Esophagus muscularis mucosa (tissue), 4 donors: ENCODE results near the gene CCDC141.
"Not testable (repeated sequence)": the region's sequence is repeated elsewhere in the genome, so short reads cannot be mapped to it uniquely, and the experiment has no call there.

Experiments
- EP300 ChIP-seq: sonication (generic); formaldehyde crosslinking; IDR thresholded peaks from one replicate; pipeline ENCODE4 v1.6.1; 2017; ENCODE audit warnings: antibody characterized with exemption
- POLR2AphosphoS5 ChIP-seq, 2 donors: sonication (generic); formaldehyde crosslinking; IDR thresholded peaks; one replicate each; pipeline ENCODE4 v1.6.1; 2017; ENCODE audit warnings: antibody characterized with exemption in 2 of 2
- TF ChIP-seq, protein P1 (sequence below), 3 experiments: fragments of 200-600 bp in 2 of 3; fragments of 450-650 bp in 1 of 3; sonication (generic) in 2 of 3; IDR thresholded peaks; one replicate each; pipeline ENCODE4 v1.5.1; 2017 to 2019; ENCODE audit warnings: antibody characterized with exemption in 3 of 3, mild to moderate bottlenecking in 2 of 3, moderate library complexity in 1 of 3

DNA sequence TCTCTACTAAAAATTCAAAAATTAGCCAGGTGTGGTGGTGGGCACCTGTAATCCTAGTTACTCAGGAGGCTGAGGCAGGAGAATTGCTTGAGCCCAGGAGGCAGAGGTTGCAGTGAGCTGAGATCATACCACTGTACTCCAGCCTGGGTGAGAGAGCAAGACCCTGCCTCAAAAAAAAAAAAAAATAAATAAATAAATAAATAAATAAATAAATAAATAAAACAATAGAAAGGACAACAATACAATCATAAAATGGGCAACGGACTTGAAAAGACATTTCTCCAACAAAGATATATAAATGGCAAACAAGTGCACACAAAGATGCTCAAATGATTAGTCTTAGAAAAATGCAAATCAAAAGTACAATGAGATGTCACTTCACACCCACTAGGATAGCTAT lies 60.5 kb downstream of the CCDC141 start:
- TF ChIP-seq EP300; POLR2AphosphoS5 (IDR thresholded peaks at IDR 0.05): not testable (repeated sequence)
- TF ChIP-seq, protein P1, sequence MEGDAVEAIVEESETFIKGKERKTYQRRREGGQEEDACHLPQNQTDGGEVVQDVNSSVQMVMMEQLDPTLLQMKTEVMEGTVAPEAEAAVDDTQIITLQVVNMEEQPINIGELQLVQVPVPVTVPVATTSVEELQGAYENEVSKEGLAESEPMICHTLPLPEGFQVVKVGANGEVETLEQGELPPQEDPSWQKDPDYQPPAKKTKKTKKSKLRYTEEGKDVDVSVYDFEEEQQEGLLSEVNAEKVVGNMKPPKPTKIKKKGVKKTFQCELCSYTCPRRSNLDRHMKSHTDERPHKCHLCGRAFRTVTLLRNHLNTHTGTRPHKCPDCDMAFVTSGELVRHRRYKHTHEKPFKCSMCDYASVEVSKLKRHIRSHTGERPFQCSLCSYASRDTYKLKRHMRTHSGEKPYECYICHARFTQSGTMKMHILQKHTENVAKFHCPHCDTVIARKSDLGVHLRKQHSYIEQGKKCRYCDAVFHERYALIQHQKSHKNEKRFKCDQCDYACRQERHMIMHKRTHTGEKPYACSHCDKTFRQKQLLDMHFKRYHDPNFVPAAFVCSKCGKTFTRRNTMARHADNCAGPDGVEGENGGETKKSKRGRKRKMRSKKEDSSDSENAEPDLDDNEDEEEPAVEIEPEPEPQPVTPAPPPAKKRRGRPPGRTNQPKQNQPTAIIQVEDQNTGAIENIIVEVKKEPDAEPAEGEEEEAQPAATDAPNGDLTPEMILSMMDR (IDR thresholded peaks at IDR 0.05): not testable (repeated sequence)
